Endothelial cell of hepatic sinusoid (primary cell): ENCODE results near the gene HBZ.
"Not testable (repeated sequence)": the region's sequence is repeated elsewhere in the genome, so short reads cannot be mapped to it uniquely, and the experiment has no call there.

ENCODE experiments used
- in situ Hi-C: cut with HindIII; loops from 2 replicates; pipeline ENCODE4 v1.10.0; 2017; ENCODE audit warnings: low sequenced_read_pairs

The HBZ gene

GRCh38 chr16:132120-132519 is 20.3 kb upstream of the HBZ start:
- in situ Hi-C loops, result no loop called here

- in situ Hi-C loops, result no loop called here
These were observed 18.7 kb upstream of the HBZ start for GRCh38 chr16:133716-134115.

GRCh38 chr16:138049-138417 is 14.4 kb upstream of the HBZ start:
- in situ Hi-C loops, result no loop called here

DNA sequence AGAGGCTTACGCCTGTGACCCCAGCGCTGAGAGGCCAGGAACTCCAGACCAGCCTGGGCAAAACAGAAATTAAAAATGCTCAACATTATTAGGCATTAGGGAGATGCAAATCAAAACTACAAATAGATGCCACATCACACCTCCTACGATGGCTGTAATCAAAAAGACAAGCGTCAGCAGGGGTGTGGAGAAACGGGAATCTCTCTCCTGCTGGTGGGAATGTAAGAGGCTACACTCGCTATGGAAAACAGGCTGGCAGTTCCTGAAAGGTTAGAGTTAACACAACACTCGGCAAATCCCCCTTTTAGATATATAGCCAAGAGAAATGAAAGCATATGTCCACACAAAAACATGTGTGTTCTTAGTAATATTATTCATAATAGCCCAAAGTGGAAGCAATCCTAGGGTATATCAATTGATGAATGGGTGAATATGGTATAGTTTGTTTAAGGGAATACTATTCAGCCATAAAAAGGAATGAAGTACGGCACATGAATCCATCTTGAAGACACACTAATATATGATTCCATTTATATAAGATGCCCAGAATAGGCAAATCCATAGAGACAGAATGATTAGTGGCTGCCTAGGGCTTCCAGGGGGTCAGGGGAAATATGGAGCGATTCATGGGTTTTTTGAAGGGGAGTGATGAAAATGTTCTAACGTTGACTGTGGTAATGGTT is 12.1 kb upstream of the HBZ start:
- in situ Hi-C loops, result no loop called here

GRCh38 chr16:142405-142967 is 10.0 kb upstream of the HBZ start:
- in situ Hi-C loops, result no loop called here

GRCh38 chr16:143047-143446 is 9.4 kb upstream of the HBZ start:
- in situ Hi-C loops, result no loop called here

GRCh38 chr16:143456-143855 is 9.0 kb upstream of the HBZ start:
- in situ Hi-C loops, result no loop called here

DNA sequence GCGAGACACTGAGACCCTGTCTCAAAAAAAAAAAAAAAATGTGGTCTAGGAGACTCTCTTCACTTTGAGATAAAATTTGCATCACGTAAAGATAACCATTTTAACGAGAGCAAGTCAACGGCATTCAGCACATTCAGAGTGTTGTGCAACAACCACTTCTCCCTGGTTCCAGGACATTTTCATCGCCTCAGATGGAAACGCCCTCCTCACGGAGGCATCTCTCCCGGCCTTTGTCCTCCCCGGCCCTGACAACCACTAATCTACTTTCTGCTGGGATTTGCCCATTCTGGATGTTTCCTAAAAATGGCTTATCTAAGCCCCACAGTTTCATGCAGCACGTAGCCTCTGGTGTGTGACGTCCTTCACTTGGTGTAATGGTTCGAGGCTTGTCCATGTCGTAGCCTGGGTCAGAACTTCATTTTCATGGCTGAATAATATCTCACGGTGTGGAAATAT is 7.6 kb upstream of the HBZ start:
- in situ Hi-C loops, result no loop called here

DNA sequence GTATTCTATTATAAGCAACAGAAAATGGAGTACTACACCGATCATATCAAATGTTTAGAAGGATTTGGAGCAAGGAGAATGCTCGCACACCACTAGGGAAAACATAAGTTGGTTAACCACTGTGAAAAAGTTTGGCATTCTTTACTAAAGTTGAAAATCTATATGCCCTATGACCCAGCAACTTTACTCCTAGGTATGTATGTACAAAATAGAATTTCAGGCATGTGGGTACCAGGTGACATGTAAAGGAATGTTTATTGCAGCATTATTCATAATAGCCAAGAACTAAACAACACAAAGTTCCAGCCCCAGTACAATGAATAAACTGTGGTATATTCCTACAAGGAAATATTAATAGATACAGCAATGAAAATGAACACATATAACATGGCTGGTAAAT is 5.8 kb upstream of the HBZ start:
- in situ Hi-C loops, result no loop called here

DNA sequence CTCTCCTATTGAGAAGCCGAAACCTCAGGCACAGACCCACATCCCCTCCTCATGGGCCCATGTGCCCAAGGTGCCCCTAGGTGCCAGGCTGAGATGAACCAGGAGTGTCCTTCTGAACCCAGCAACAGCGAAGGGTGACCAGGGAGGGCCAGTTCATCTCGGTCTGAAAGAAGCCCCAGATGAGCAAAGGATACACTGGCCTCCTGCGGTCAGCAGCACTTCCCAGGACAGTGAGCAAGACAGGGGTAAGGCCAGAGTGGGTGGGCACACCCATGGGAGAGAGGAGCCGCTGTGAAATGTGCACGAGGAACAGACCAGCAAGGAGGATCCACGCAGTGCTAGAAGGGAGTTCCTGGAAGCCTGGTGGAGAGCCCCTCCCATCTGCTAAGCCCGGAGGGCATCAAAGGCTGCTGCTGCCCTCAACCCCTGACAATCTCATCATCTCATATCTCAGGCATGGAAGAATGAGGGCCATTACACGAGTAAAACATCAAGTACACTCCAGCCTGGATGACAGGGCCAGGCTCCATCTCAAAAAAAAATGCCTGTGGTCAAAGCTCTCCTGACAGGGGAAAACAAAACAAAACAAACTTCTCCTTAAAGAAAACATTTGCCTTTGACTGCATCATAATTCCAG is 3.3 kb upstream of the HBZ start:
- in situ Hi-C loops, result no loop called here

DNA sequence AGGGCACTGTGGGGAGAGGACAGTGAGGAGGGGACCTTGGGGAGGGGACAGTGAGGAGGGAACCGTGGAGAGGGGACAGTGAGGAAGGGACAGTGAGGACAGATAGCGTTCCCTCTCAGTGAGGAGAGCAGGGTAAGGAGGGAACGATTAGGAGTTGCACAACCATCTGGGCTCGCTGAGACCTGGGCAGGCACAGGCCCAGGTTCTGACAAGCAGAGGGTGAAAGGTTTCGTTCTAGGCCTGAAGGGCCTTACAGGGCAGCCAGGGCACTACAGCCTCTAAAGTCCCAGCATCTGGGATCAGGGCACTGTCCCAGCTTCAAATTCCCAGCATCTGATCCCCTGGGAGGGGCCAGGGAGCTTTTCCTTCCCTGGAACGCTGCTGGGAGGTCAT is 681 bp downstream of the HBZ start:
- in situ Hi-C loops, result not testable (repeated sequence)

- in situ Hi-C loops, result not testable (repeated sequence)
These were observed 1.2 kb downstream of the HBZ start for GRCh38 chr16:153550-154216.

DNA sequence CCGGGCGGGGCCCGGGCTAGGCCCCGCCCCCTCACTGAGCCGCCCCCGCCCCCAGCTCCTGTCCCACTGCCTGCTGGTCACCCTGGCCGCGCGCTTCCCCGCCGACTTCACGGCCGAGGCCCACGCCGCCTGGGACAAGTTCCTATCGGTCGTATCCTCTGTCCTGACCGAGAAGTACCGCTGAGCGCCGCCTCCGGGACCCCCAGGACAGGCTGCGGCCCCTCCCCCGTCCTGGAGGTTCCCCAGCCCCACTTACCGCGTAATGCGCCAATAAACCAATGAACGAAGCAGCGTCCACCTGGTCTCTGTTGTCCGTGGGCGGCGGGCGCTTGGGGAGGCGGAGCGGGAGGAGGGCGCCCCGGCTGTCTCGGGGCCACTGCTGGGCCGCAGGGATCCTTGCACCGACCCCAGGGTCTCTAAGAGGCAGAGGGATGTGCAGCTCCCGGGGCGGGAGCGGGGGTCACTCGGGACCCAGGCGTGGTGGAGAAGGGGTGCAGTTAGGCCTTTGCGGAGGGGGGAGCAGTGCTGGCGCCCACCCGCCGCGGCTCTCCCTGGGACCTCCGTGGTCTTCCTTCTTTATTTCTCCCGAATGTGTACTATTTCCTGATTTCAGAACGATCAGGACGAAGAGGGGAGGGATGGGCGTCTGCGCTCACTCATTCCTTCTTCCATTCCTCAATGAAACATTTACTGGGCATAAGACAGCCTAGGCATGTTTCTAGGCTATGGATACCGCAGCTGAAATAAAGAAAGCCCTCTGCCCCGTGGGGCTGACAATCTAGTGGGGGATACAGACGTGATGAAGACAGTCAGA is 2.0 kb downstream of the HBZ start:
- in situ Hi-C loops, result no loop called here

DNA sequence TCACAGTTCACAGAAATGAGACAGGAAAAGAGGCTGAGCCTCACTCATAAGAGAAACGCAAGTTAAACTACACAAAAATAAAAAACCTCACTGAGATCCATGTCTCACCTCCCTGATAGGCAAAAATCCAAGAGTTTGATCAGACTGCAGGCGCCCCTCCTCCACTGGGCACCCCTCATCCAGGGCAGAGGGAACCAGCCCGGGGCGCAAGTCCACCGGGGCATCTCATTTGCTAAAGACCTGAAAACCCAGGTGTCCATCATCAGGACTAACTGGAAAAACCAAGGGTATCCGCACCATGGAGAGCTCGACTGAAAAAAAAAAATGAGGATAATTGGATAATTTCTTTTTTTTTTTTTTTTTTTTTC is 2.6 kb downstream of the HBZ start:
- in situ Hi-C loops, result no loop called here

- in situ Hi-C loops, result no loop called here
These were observed 6.8 kb downstream of the HBZ start for GRCh38 chr16:159136-159849.

DNA sequence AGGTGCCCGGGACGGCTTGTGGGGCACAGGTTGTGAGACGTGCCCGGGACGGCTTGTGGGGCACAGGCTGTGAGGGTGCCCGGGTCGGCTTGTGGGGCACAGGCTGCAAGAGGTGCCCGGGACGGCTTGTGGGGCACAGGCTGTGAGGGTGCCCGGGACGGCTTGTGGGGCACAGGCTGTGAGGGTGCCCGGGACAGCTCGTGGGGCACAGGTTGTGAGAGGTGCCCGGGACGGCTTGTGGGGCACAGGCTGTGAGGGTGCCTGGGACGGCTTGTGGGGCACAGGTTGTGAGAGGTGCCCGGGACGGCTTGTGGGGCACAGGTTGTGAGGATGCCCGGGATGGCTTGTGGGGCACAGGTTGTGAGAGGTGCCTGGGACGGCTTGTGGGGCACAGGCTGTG is 7.8 kb downstream of the HBZ start:
- in situ Hi-C loops, result not testable (repeated sequence)

DNA sequence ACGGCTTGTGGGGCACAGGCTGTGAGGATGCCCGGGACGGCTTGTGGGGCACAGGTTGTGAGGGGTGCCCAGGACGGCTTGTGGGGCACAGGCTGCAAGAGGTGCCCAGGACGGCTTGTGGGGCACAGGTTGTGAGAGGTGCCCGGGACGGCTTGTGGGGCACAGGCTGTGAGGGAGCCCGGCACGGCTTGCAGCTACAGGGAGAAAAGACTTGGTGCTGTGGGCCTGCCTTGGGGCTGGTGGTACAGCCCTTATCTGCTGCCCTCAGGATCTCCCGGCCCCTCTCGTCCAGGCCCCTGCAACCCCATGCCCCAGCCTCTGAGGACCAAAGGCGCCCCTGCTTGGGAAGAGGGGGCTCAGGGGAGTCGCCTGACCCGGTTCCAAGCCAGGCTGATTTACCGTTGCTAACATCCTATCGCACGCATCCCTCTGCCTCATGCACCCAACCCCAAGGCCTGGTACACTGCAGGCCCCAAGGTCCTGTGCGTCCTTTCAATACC is 8.3 kb downstream of the HBZ start:
- in situ Hi-C loops, result no loop called here

- in situ Hi-C loops, result no loop called here
These were observed 10.0 kb downstream of the HBZ start for GRCh38 chr16:162271-162991.

- in situ Hi-C loops, result not testable (repeated sequence)
These were observed 10.7 kb downstream of the HBZ start for GRCh38 chr16:163139-163538.

DNA sequence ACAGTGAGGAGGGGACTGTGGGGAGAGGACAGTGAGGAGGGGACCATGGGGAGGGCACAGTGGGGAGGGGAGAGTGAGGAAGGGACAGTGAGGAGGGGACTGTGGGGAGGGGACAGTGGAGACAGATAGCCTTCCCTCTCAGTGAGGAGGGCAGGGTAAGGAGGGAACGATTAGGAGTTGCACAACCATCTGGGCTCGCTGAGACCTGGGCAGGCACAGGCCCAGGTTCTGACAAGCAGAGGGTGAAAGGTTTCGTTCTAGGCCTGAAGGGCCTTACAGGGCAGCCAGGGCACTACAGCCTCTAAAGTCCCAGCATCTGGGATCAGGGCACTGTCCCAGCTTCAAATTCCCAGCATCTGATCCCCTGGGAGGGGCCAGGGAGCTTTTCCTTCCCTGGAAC is 11.3 kb downstream of the HBZ start:
- in situ Hi-C loops, result not testable (repeated sequence)
